DND-41 (cell line): ENCODE measurements around the gene THSD4.

Experiments
- CTCF ChIP-seq: IDR thresholded peaks from 2 replicates; pipeline ENCODE4 v1.5.1; 2012; ENCODE audit warnings: borderline replicate concordance, low read length, moderate library complexity, mild to moderate bottlenecking; ENCODE audit not compliant: poor library complexity, severe bottlenecking; ENCODE audit errors: extremely low read depth
- EZH2 ChIP-seq: IDR thresholded peaks from 3 replicates; pipeline ENCODE4 v1.6.1; 2012; ENCODE audit warnings: borderline replicate concordance, low read depth, mild to moderate bottlenecking, moderate library complexity, low read length, inconsistent platforms; ENCODE audit not compliant: severe bottlenecking

GRCh38 chr15:71458089-71458660, 342.9 kb downstream of the THSD4 start:
- TF ChIP-seq CTCF (no peak), EZH2 (no peak)
